Pons (tissue), 1 donor: Measurements from ENCODE around the gene SMYD1.

Experiments used
- DNase-seq: peaks from one replicate; pipeline ENCODE4 v3.0.0-alpha.2; 2016; ENCODE audit warnings: low spot score

SMYD1 gene

GRCh38 chr2:88123164-88123974, 55.7 kb downstream of the SMYD1 start:
- no peak for DNase-seq

GRCh38 chr2:88123975-88124917, 56.6 kb downstream of the SMYD1 start:
- DNase-seq, result no peak

DNA sequence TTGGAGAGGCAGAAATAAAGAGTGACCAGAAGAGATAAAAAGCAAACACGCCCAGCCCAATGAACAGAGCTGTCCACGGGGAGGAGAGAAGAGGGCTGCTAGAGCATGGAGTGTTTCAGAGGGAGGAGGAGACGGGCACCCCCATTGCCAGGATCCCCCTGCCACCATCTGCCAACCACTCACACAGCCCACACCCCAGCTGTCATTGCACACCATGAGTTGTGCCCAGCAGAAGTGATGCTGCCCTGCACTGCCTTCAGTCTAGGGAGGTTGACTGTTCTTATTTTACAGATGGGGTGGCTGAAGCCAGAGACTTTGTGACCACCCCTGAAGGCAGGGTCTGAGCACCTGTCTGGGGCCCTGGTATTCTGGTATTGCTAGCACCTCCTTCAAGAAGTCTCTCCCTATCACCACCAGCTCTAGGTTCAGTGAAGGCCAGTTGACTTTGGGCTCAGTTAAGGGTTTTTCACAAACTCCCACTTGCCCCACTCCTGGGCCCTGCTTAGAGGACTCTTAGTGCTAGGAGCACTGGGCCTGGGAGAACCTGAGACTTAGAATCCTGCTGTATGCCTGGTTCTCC, 57.8 kb downstream of the SMYD1 start:
- DNase-seq, result no peak

GRCh38 chr2:88125924-88126771, 58.5 kb downstream of the SMYD1 start:
- no peak for DNase-seq

DNA sequence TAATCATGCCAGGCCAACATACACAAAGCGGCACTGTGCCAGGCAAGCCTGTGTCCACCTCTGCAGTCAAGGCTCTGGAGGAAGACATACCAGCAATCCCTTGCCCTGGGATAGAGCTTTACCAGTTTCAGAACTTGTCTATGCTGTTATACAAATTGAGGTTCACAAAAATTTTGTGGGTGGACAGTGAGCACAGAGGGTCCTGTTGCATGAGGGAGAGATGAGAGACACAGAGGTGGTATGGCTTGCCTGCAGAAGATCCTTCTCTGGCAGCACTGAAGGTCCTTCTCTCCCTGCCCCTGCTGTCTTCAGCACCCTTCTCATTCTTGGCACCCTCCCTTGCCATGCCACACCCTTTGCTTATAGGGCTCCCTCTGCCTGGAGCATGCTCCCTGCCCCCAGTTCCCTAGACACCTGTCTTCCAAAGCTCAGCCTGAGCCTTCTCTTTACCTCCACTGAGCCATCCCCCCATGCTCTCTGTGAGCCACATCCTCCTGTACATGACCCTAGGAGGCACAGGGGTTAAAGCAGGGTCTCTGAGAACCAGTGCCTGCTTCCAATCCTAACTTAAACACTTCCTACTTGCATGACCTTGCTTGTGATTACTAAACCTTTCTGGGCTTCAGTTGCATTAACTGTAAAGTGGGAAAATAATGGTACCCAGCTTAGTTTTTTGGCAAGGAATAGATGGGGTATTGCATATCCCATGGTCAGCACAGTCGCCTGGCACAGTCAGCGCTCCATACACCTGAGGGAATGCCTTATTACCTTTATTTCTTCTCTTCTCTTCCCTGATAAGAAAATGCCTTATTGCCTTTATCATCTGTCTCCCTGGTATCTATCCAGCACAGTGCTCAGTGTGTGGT, 59.4 kb downstream of the SMYD1 start:
- no peak for DNase-seq

DNA sequence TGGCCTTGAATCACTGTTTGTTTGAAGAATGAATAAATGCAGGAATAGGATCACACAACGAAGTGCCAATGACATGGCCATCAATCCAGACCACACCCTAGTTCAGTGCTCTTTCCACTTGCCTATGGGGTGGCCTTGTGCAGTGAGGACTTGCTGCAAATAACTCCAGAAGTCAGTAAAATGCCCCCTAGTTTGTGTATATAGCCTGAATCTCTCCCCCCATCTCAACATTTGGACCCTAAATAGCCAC, 59.9 kb downstream of the SMYD1 start:
- no peak for DNase-seq

- no peak for DNase-seq
Measured at GRCh38 chr2:88127888-88128653, 60.4 kb downstream of the SMYD1 start, which contains the start of gene FABP1. FABP1 (minus strand) TSS chr2:88128062; CDS start chr2:88128017, 45 bp downstream.

DNA sequence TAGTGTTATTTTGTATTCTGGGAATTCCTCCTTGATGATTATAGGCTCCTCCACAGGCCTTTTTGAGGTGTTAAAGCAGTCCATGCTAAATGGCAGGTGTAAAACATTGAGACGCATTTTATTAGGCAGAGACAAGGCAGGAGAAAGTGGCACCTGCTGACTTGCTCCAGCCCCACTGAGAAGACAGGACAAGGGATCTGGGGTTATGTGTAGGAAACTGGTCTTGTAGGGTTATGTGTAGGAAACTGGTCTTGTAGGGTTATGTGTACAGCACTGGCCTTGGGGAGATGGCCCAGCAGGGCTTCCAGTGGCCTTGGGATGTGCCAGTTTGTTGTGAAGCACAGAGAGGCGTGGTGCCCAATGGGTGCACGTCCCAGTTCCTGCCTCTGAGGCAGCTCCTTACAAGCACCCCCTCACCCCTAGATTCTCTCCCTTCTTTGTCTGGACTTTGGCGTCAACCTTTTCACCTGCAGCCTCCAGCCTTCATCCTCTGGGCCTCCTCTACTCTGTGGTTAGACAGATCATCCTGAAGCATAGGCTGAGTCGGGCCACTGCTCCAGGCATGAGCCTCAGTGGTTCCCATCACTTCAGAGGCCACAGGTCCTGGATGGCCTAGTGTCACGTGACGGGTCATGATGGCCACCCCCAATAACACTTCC, 61.2 kb downstream of the SMYD1 start:
- DNase-seq, result no peak

GRCh38 chr2:88129313-88129959, 61.8 kb downstream of the SMYD1 start:
- no peak for DNase-seq

GRCh38 chr2:88131201-88131998, 63.8 kb downstream of the SMYD1 start:
- DNase-seq, result no peak

- no peak for DNase-seq
Measured at GRCh38 chr2:88131999-88132368, 64.4 kb downstream of the SMYD1 start.

GRCh38 chr2:88133875-88134274, 66.2 kb downstream of the SMYD1 start:
- no peak for DNase-seq

DNA sequence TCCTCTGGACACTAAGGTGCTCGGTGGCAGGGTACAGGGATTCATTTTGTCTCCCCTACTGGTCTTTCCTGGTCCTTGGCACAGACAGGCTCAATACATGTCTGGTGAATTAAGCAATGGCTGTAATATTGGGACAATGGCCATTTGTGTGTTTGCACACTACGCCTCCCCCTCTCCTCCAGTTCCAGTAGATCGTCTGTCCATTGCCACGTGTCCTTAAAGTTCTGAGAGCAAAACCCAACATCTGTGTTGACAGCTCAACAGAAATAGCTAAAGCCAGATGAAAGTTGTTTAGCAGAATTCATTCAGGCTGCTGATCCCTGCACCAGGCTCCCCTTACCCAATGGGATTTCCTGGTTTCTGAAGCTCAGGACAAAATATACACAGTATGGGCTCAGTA, 69.2 kb downstream of the SMYD1 start:
- peak; percentile 82 for DNase-seq

- no peak for DNase-seq
Measured at GRCh38 chr2:88137833-88138232, 70.2 kb downstream of the SMYD1 start.

GRCh38 chr2:88139203-88139702, 71.6 kb downstream of the SMYD1 start:
- no peak for DNase-seq

GRCh38 chr2:88139804-88140203, 72.2 kb downstream of the SMYD1 start:
- DNase-seq, result no peak

DNA sequence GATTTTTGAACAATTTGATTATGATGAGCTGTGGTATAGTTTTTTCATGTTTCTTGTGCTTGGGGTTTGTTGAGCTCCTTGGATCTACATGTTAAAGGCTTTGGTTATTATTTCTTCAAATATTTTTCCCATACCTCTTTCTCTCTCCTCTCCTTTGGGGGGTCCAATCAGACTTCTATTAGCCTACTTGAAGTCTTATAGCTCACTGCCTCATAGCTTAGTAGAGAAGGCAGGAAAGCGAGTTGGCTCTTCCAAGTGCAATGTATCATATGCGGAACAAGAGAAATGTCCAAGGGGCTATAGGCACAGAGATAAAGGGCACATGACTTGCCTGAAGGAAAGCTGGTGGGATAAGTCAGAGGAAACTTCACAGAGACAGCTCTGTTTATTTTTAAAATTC, 74.3 kb downstream of the SMYD1 start:
- DNase-seq, result no peak

DNA sequence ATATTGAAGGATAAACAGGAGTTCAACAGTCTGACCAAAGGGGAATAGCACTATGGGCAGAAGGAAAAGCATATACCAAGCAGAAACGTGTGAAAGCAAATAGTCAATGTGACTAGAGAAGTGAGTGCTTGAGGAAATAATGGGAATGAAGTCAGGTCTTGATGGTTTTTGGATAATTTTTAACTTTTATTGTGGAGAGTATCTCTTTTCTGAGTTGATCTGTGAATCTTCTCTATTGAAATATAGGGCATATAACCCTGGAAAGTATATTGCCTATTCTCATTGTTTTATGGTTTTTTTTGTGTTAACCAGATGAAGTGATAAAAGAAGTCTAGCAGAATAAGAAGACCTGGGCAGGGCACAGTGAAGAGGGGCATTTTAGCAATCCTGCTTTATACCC, 76.6 kb downstream of the SMYD1 start:
- no peak for DNase-seq
